K562 (cell line): ENCODE measurements around the gene LHFPL5. TPM values are rescaled to one million over a fixed set of nuclear protein-coding genes. Genes with fewer than 3 reads are reported as not detected.
A peak's percentile ranks its signal among the peaks of the same experiment; 100 is the strongest.

ENCODE experiments used
- ATAC-seq: fragments of 200-7000 bp; cut with Tn5 transposase; 3 replicates; pipeline ENCODE4 v1.9.1; 2020; ENCODE audit warnings: moderate library complexity
- BruUV-seq: library from RNA; stranded (reverse); fragments of 400-500 nt; replicated peaks from 2 replicates; lab custom pipeline; 2021; lab: Mats Ljungman, UMichigan
- CTCF ChIA-PET: fragments of 300-600 bp; formaldehyde crosslinking; extraction: SDS; loops from one replicate; lab custom pipeline; 2021; ENCODE audit warnings: low intra/inter-chr PET ratio; lab: Yijun Ruan, JAX
- POLR2A ChIA-PET: fragments of 300-600, 350-650 bp; sonication (Branson Sonifier 250); formaldehyde crosslinking; extraction: SDS; loops from one replicate; lab custom pipeline; 2021; ENCODE audit warnings: antibody characterized with exemption, inconsistent platforms; lab: Yijun Ruan, JAX
- DNase-seq, 4 experiments: peaks; one replicate each; pipeline versions ENCODE4 v3.0.0 to v3.0.0-alpha.2; 2011 to 2018; ENCODE audit warnings: low spot score in 3 of 4, mixed read lengths in 3 of 4; ENCODE audit errors: extremely low read depth in 1 of 4
- FAIRE-seq: peaks from 2 replicates; lab custom pipeline; 2011; peaks lifted over from hg19 to GRCh38; lab: Jason Lieb, UNC
- H2AFZ ChIP-seq: 2 replicates; pipeline ENCODE4 v1.6.0; 2011; ENCODE audit warnings: low read depth, low read length, control low read depth, inconsistent platforms
- H3K27ac ChIP-seq: fragments of 200-600 bp; 3 replicates; pipeline ENCODE4 v1.8.0; 2011; ENCODE audit warnings: low read depth, mild to moderate bottlenecking, control low read depth, inconsistent platforms, low read length, moderate library complexity, mixed read lengths; ENCODE audit errors: extremely low read depth
- H3K27me3 ChIP-seq, 2 experiments: fragments of 300-600 bp in 1 of 2; 2 replicates in 1 of 2; 3 replicates in 1 of 2; pipeline versions ENCODE4 v1.6.0 to v1.8.0; 2011; ENCODE audit warnings: inconsistent platforms in 2 of 2, low read length in 2 of 2, mild to moderate bottlenecking in 1 of 2, mixed read lengths in 1 of 2, moderate library complexity in 1 of 2; ENCODE audit not compliant: control insufficient read depth in 2 of 2, insufficient read depth in 2 of 2
- H3K36me3 ChIP-seq: fragments of 300-600 bp; 3 replicates; pipeline ENCODE4 v1.8.0; 2011; ENCODE audit warnings: mild to moderate bottlenecking, low read length, inconsistent platforms; ENCODE audit not compliant: control insufficient read depth, insufficient read depth
- H3K4me1 ChIP-seq, 2 experiments: fragments of 200-600 bp in 1 of 2; replicated peaks in 1 of 2; 2 replicates in 1 of 2; 3 replicates in 1 of 2; pipeline versions ENCODE4 v1.5.1 to v1.8.0; 2011; ENCODE audit warnings: inconsistent platforms in 2 of 2, low read length in 2 of 2, mild to moderate bottlenecking in 1 of 2, mixed read lengths in 1 of 2, moderate library complexity in 1 of 2; ENCODE audit not compliant: control insufficient read depth in 2 of 2, insufficient read depth in 2 of 2
- H3K4me2 ChIP-seq: 2 replicates; pipeline ENCODE4 v1.6.1; 2011; ENCODE audit warnings: low read length, control low read depth, inconsistent platforms, mixed read lengths; ENCODE audit not compliant: insufficient read depth
- H3K4me3 ChIP-seq: fragments of 200-600 bp; sonication (generic), shearing (Covaris generic); 2 replicates; pipeline ENCODE4 v1.5.1; 2016; ENCODE audit warnings: control low read depth, inconsistent platforms
- H3K79me2 ChIP-seq: fragments of 200-600 bp; 3 replicates; pipeline ENCODE4 v1.8.0; 2011; ENCODE audit warnings: low read length, inconsistent platforms; ENCODE audit not compliant: control insufficient read depth, insufficient read depth
- H3K9ac ChIP-seq, 2 experiments: 2 replicates each; pipeline versions ENCODE4 v1.6.0 to v1.6.1; 2011; ENCODE audit warnings: low read depth in 2 of 2, low read length in 2 of 2, control low read depth in 1 of 2, inconsistent platforms in 1 of 2, mild to moderate bottlenecking in 1 of 2, mixed read lengths in 1 of 2; ENCODE audit not compliant: insufficient read depth in 1 of 2
- H3K9me1 ChIP-seq: one replicate; pipeline ENCODE4 v1.6.0; 2011; ENCODE audit warnings: inconsistent platforms, mild to moderate bottlenecking, low read length, moderate library complexity; ENCODE audit not compliant: control insufficient read depth, insufficient read depth
- H3K9me3 ChIP-seq: replicated peaks from 2 replicates; pipeline ENCODE4 v1.5.1; 2011; ENCODE audit warnings: low read depth, low read length, inconsistent platforms; ENCODE audit not compliant: control insufficient read depth, insufficient read depth
- H4K20me1 ChIP-seq: replicated peaks from 2 replicates; pipeline ENCODE4 v1.6.1; 2011; ENCODE audit warnings: low read length, inconsistent platforms, mixed read lengths; ENCODE audit not compliant: control insufficient read depth, insufficient read depth
- ATF4 ChIP-seq: fragments of 450-650 bp; formaldehyde crosslinking; IDR thresholded peaks from 2 replicates; pipeline ENCODE4 v1.4.0; 2022; ENCODE audit warnings: mild to moderate bottlenecking, moderate library complexity
- CHD4 ChIP-seq: fragments of 200-600 bp; sonication (generic); IDR thresholded peaks from 3 replicates; pipeline ENCODE4 v1.6.1; 2012; ENCODE audit warnings: low read depth, mild to moderate bottlenecking, mixed read lengths, low read length, inconsistent platforms; ENCODE audit not compliant: insufficient read depth, insufficient replicate concordance, poor library complexity, severe bottlenecking
- FOSL1 ChIP-seq: fragments of 200-800 bp; sonication (Bioruptor generic); conservative IDR thresholded peaks from 2 replicates; pipeline ENCODE4 v1.6.1; 2016; ENCODE audit warnings: missing genetic modification characterization, missing compliant biosample characterization
- GTF3C2 ChIP-seq: IDR thresholded peaks from 3 replicates; pipeline ENCODE4 v1.6.1; 2011; ENCODE audit warnings: borderline replicate concordance, mild to moderate bottlenecking, moderate library complexity; ENCODE audit not compliant: insufficient read length; ENCODE audit errors: extremely low read depth
- MEIS2 ChIP-seq: fragments of 450-650 bp; IDR thresholded peaks from 2 replicates; pipeline ENCODE4 v1.6.1; 2014; ENCODE audit warnings: mild to moderate bottlenecking; ENCODE audit not compliant: partially characterized antibody
- RBM17 ChIP-seq: fragments of 200-400 bp; formaldehyde crosslinking; IDR thresholded peaks from 2 replicates; pipeline ENCODE4 v1.6.1; 2017; ENCODE audit warnings: low read depth, mild to moderate bottlenecking, low read length, borderline replicate concordance
- RFX1 ChIP-seq: fragments of 450-650 bp; IDR thresholded peaks from 2 replicates; pipeline ENCODE4 v1.6.1; 2016; ENCODE audit warnings: mild to moderate bottlenecking, moderate library complexity
- ZFP36 ChIP-seq: fragments of 150-350 bp; IDR thresholded peaks from 2 replicates; pipeline ENCODE4 v1.6.1; 2018; ENCODE audit warnings: low read length, low read depth; ENCODE audit not compliant: partially characterized antibody
- WGBS: fragments of 100-300 bp; shearing (Covaris generic); methylation state at CpG from one replicate; pipeline ENCODE4 v1.1.6; 2016; ENCODE audit warnings: low coverage, mixed read lengths; ENCODE audit not compliant: insufficient coverage; ENCODE audit errors: missing lambda C conversion rate; 5-methylcytosine and 5-hydroxymethylcytosine counted together
- in situ Hi-C: fragments of 300-500 bp; cut with MboI; formaldehyde crosslinking; loops from 4 replicates; pipeline ENCODE4 v1.15.0; 2018; ENCODE audit warnings: inconsistent platforms, mixed read lengths
- intact Hi-C: fragments of 100-400 bp; cut with micrococcal nuclease; formaldehyde crosslinking; loops from 2 replicates; pipeline ENCODE4 v1.14.2; 2022
- polyA plus RNA-seq, 8 experiments: library from polyadenylated mRNA; depleted of rRNA in 4 of 8; stranded (reverse) in 5 of 8; unstranded in 3 of 8; fragments of >200 nt; fragmentation: Nextera tagmentation in 2 of 8; fragmentation: Illumina TruSeq in 1 of 8; extraction: Ambion mirVana in 2 of 8; extraction: Trizol in 1 of 8; gene quantifications; 2 replicates each; pipeline versions ENCODE4 v1.2.1 to v1.2.3, GENCODE V29; 2011 to 2014; ENCODE audit warnings: inconsistent platforms in 1 of 8, missing spikeins in 1 of 8
- total RNA-seq, 7 experiments: library from RNA; depleted of rRNA in 6 of 7; stranded (reverse); fragments of >200 nt in 6 of 7; fragmentation: Illumina TruSeq in 2 of 7; extraction: Trizol in 2 of 7; gene quantifications; 2 replicates each; pipeline versions ENCODE4 v1.2.1 to v1.2.3, GENCODE V29; 2011 to 2021; ENCODE audit warnings: low replicate concordance in 1 of 7
- TF ChIP-seq, protein P1 (sequence below): fragments of 450-650 bp; IDR thresholded peaks from 2 replicates; pipeline ENCODE4 v1.7.1; 2018; ENCODE audit warnings: mild to moderate bottlenecking, low read depth; ENCODE audit not compliant: partially characterized antibody
- TF ChIP-seq, protein P2 (sequence below): fragments of 450-650 bp; formaldehyde crosslinking; IDR thresholded peaks from 2 replicates; pipeline ENCODE4 v1.4.0; 2020; ENCODE audit warnings: mild to moderate bottlenecking

LHFPL5 gene
- total and polyA plus RNA-seq, 9 of the 15 experiments (the other 6 are each of a cell fraction or from before 2014, with no cell fraction given): not detected

DNA sequence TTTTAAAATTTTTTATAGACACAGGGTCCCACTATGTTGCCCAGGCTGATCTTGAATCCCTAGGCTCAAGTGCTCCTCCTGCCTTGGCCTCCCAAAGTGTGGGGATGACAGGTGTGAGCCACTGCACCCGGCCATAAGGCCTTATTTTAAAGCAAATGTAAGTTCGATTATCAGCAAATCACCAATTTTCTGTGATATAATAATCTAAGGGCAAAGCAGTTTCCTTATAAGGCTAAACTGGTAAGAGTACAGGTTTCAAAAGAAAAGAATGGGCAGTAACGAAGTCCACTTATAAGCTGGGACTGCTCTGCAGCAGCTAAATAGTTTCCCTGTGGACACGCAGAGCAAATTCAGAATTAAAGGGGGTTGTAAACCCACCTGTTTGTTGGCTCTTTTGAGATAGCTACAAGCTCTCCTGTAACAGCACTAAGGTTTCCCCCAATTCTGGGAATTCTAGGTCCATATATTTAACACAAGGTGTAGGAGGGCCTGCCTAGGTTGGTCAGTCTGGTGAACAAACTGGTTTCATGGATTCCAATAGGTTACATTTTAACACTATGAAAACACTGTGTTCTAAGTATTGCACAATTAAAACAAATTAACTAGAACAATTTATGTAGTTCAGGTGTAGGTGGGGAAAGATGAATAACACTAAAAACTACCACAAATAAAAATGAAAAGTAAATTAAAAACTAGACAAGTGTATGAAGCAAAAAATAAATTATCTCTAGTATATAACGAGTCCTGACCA is 26.3 kb downstream of the LHFPL5 start (continued):
- TF ChIP-seq, protein P1, sequence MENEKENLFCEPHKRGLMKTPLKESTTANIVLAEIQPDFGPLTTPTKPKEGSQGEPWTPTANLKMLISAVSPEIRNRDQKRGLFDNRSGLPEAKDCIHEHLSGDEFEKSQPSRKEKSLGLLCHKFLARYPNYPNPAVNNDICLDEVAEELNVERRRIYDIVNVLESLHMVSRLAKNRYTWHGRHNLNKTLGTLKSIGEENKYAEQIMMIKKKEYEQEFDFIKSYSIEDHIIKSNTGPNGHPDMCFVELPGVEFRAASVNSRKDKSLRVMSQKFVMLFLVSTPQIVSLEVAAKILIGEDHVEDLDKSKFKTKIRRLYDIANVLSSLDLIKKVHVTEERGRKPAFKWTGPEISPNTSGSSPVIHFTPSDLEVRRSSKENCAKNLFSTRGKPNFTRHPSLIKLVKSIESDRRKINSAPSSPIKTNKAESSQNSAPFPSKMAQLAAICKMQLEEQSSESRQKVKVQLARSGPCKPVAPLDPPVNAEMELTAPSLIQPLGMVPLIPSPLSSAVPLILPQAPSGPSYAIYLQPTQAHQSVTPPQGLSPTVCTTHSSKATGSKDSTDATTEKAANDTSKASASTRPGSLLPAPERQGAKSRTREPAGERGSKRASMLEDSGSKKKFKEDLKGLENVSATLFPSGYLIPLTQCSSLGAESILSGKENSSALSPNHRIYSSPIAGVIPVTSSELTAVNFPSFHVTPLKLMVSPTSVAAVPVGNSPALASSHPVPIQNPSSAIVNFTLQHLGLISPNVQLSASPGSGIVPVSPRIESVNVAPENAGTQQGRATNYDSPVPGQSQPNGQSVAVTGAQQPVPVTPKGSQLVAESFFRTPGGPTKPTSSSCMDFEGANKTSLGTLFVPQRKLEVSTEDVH: peak; percentile 0
- TF ChIP-seq, protein P2, sequence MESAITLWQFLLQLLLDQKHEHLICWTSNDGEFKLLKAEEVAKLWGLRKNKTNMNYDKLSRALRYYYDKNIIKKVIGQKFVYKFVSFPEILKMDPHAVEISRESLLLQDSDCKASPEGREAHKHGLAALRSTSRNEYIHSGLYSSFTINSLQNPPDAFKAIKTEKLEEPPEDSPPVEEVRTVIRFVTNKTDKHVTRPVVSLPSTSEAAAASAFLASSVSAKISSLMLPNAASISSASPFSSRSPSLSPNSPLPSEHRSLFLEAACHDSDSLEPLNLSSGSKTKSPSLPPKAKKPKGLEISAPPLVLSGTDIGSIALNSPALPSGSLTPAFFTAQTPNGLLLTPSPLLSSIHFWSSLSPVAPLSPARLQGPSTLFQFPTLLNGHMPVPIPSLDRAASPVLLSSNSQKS (CRISPR knock-in tag): no peak
- no peak for TF ChIP-seq RFX1

DNA sequence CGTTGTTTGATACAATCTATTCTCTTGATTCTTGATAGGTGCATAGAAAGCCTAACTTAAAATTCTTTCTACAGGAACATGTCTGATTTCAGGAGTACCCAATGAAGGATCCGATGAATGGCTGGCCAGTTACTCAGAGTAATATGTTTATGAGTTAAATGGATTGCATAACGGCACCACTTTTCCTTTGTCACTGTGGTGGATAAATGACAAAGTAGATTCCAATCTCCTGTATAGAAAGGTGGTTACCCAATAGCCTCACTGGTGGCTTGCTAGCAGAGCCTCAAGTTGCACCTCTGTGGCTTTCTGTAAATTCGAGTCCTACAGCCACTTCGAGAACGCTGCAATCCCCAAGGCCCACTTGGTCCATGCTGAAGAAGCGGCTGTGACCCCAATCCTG is 28.4 kb downstream of the LHFPL5 start:
- no peak for FAIRE-seq
- Histone ChIP-seq H3K4me3 (no peak overlapping the region), H4K20me1 (no peaks in the 10 kb centered on the region), H3K27ac (no peak overlapping the region), H3K9me3 (no peaks in the 10 kb centered on the region), H3K9ac (no peak overlapping the region), H3K79me2 (no peaks in the 10 kb centered on the region), H2AFZ (no peak overlapping the region), H3K4me1 (no peaks in the 10 kb centered on the region; a peak in 1 of 5 replicates), H3K9me1 (no peaks in the 10 kb centered on the region), H3K27me3 (no peaks in the 10 kb centered on the region), H3K4me2 (no peak overlapping the region), H3K36me3 (peaks cover 56% of the 10 kb centered on the region)
- peak; percentile 70 for ATAC-seq
- POLR2A ChIA-PET: interaction anchor here (0.9 to 1.5 kb wide), 3 partner anchors 9 to 50 kb away, joined by 3 to 5 read pairs (median 3); no protein-coding TSS in a partner anchor
- no TSS peak for BruUV-seq
- intact Hi-C loops: no loop called here
- peak in 1 of 4 experiments; percentile 29 for DNase-seq
- 52% methylated on average over 7 of the region's 7 CpGs for WGBS
- in situ Hi-C loops: no loop called here
- CTCF ChIA-PET: no interaction called here
- TF ChIP-seq FOSL1 (tag) (peak; percentile 62; the same call in 1 of the 2 replicates), ZFP36 (no peak), CHD4 (no peak), RBM17 (no peak), ATF4 (CRISPR knock-in tag) (no peak), GTF3C2 (no peak), MEIS2 (peak; percentile 41)
